HK-2 (cell line): ENCODE measurements around the gene NEURL3.
A peak's percentile ranks its signal among the peaks of the same experiment; 100 is the strongest.
"Not testable (repeated sequence)": the region's sequence is repeated elsewhere in the genome, so short reads cannot be mapped to it uniquely, and the experiment has no call there.

ENCODE experiments used
- DNase-seq: peaks from one replicate; pipeline ENCODE4 v3.0.0-alpha.2; 2018; ENCODE audit not compliant: unreplicated experiment

The NEURL3 gene

GRCh38 chr2:96506907-96507240, 1.7 kb upstream of the NEURL3 start:
- no peak for DNase-seq

- no peak for DNase-seq
Measured at GRCh38 chr2:96506016-96506906, 1.1 kb upstream of the NEURL3 start.

GRCh38 chr2:96503637-96504243, 1.4 kb downstream of the NEURL3 start:
- DNase-seq = no peak

DNA sequence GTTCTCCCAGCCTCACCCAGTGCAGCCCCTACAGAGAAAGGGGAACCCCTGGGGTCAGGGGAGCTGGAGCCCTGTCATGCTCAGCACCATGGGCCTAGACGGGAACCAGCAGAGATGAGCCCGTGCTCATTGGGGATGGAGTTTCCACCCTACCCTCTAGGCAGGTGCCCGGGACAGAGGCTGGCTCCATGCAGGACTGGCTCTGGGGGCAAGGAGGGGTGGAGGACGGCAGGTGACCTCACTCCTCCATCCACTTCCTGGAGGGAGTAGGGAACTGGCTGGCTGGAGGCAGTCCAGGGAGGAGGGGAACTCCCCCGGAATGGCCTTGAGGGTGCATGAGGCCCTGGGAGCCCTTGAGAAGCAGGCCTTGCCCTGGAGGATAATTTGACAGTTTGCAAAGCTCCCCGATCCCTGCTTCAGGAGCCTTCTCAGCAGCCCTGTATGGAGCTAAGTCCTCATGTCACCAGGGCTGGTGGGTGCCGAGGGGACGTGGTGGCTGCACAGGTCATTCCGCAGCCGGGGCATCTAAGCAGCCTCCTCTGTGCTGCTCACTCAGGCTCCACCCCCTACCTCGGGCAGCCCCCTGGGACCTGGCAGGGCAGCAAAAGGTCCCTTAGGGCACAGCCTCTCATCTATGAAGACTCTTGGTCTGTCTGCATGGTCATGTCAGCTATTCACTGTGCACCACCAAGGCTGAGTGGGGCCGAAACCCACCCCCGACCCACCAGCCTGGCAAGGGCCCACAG, 2.1 kb downstream of the NEURL3 start:
- no peak for DNase-seq

DNA sequence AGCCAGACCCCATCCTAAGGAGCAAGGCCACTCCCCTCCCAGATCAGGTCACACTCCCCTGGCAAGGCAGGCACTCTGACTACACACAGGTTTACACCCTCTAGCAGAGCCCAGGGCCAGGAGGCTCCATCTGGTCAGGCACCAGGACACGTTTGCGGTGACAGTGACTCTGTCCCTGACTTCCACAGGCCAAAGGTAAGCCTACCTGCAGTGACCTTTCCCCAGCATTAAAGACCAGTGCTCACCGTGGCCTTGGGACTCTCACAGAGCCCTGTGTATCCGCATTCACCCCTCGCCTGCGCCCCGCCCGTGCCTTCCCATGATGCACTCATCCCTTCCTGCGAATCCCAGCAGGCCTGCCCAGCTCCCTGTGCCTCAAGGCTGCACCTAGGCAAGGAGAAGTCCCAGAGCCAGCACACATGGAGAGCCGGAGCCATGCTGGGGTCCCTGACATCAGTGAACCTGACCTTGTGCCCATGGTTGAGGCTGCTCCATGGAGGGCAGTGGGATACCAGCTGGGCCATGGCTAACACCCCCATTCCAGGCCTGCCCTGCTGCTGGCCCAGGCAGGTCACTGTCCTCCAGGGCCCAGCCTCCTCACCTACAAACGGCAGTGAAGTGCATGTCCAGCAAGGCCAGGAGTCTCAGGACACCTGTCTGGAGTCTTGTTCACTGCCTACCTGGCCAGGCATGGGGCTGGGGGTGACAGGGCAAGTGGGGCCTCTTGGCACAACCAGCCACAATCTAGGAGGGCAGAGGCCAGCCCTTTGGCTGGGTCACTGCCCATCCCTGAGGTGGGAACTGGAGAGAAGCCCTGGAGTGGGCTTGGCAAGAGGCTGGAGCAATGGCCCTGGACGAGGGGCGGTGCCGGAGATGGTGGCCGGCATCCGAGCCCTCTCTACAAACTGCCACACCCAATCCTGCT, 3.0 kb downstream of the NEURL3 start:
- no peak for DNase-seq

DNA sequence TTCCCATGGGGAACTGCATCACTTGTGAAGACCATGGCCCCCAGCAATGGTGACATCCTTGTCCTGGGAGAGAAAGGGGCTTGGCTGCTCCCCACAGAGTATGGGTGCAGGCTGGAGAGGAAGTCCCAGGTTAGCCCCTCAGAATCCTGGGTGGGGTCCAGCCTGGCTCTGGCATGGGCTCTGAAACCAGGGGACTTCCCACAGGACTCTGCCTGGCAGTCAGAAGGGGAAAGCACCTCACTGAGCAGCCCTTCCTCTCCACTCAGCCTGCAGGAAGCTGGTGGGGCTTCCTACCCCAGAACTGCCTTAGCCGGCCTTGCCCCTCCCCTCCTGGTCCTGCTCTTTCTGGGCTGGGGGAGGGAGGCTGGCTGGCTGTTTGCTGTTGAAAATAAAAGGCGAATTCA, 3.7 kb downstream of the NEURL3 start:
- DNase-seq = no peak

- no peak for DNase-seq
Measured at GRCh38 chr2:96500385-96501066, 4.6 kb downstream of the NEURL3 start.

DNA sequence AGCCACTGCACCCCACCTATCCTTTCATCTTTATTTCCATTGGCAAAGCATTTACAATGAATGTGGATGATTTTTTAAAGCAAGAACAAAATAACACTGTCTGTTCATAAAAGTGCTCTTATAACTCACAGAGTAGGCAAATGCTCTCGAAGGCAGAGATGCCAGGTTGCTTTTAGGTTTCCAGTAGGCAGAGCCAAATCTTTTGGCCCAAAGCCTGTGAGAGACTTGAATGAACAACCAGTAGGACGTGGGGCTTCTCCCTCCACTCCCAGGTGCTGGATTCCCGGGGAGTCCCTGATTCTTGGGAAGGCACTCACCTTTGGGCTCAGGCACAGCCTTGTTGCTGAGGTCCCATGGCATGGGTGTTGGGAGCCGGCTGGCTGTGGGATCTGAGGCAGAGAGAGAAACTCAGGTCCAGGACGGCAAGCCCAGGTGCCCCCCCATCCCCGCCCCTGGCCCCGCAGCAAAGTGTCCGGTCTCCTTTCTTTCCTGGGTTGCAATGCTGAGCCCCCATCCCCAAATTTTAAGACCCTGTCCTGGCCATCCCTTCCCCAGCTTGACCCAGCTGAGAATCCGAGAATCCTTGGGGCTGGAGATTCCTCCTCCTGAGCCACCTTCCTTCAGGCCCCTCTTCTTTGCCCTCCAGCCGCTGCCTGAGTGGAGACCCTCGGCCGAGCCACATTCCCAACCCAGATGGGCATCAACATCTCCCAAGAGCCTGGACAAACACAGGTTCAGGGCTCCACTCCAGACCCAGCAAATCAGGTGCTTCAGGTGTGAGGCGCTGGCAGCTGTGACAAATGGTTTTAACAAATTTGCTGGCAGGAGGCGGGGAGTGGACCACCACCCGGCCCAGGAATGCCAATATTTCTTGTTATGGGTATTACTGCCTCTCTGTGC, 5.8 kb downstream of the NEURL3 start:
- no peak for DNase-seq

DNA sequence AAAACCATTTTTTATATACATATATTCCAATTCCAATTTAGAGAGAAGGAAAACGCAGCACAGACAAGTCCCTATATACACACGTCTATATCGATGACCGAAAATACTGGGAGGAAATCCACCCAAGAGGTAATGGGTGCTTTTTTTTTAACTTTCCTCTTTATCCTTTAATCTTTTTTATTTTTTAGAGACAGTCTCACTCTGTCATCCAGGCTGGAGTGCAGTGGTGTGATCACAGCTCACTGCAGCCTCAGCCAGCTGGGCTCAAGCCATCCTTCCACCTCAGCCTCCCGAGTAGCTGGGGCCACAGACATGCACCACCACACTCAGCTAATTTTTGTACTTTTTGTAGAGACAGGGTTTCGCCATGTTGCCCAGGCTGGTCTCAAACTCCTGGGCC, 6.5 kb downstream of the NEURL3 start:
- DNase-seq = not testable (repeated sequence)

DNA sequence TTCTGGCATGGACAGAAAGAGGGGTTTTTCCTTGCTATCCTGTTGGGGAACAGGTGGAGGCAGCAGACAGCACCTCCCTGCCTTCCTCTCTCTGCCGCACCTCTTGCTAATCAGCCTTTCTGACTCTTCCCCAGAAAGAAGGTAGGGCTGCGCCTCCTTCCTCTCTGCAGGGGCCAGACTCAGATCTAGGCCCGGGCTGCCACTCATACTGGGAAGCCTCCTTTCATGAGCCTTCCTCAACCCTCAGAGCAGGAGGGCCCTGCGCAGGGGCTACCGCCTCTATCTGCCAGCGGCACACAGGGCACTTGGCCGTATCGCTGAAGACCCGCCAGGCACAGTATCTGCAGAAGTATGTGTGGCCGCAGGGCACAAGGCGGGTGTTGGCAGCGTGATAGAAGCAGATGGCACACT, 7.1 kb downstream of the NEURL3 start:
- DNase-seq = no peak

GRCh38 chr2:96495982-96496629, 9.1 kb downstream of the NEURL3 start:
- DNase-seq = no peak

GRCh38 chr2:96494188-96494587, 11.0 kb downstream of the NEURL3 start:
- DNase-seq = no peak

- peak; percentile 81 for DNase-seq
Measured at GRCh38 chr2:96493072-96493471, 12.1 kb downstream of the NEURL3 start.

- DNase-seq = no peak
Measured at GRCh38 chr2:96491860-96492497, 13.2 kb downstream of the NEURL3 start.

- no peak for DNase-seq
Measured at GRCh38 chr2:96489663-96490062, 15.5 kb downstream of the NEURL3 start.

DNA sequence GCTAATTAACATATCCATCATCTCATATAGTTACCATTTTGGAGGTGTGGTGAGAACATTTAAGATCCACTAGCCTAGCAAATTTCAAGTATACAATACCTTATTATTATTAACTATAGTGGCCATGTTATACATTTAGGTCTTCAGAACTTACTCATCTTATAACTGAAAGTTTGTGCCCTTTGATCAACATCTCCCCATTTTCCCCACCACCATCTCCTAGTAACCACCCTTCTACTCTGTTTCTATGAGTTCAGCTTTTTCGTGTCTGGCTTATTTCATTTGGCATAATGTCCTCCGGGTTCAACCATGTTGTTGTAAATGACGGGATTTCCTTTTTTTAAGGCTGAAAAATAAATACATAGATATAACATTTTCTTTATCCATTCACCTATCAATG, 15.9 kb downstream of the NEURL3 start:
- no peak for DNase-seq

- no peak for DNase-seq
Measured at GRCh38 chr2:96486696-96487095, 18.5 kb downstream of the NEURL3 start.

DNA sequence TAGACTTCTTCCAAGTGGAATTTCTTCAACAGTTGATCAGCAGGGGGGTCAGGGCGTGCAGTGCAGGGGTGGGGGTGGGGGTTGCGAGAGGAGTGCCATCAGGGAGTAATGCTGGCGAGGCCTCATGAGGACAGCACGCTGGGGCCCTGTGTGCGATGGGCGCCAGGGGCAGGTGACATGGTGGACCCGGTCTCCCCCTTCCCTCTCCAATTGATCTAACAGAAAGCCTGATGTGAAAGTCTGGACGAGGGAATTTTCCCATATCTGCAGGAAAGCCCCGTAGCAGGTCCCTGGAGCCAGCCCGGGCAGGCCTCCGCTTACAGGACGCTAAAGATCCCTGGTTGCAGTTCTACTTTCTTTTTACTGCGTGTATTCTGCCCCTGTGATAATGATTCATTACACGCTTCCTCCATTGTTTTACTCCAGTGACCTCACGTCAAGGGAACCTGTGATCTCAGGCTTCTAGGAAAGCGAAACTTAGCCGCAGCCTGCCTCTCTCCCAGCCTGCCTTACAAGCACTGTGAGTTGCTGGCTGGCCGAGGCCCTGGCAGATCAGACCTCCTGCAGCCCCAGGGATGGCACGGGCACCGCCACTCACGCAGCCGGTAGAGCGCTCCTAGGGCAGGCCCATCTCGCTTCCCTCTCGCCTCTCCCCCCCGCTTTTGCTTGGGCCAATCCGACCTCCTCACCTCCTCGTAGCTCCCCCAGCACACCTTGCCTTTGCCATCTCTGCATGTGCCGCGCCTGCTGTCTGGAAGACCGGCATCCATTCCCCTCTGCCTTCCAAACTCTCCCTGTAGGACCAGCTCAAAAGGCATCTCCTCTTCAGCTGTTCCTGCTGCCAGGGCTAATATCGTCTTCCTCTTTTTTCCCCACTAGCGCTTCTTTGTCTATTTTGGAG, 19.2 kb downstream of the NEURL3 start:
- peak; percentile 79 for DNase-seq
